DND-41 (cell line): ENCODE data around the gene SHPK.

ENCODE experiments used
- EZH2 ChIP-seq: IDR thresholded peaks from 3 replicates; pipeline ENCODE4 v1.6.1; 2012; ENCODE audit warnings: borderline replicate concordance, low read depth, mild to moderate bottlenecking, moderate library complexity, low read length, inconsistent platforms; ENCODE audit not compliant: severe bottlenecking
- TF ChIP-seq, protein P1 (sequence below): IDR thresholded peaks from 2 replicates; pipeline ENCODE4 v1.5.1; 2012; ENCODE audit warnings: borderline replicate concordance, low read length, moderate library complexity, mild to moderate bottlenecking; ENCODE audit not compliant: poor library complexity, severe bottlenecking; ENCODE audit errors: extremely low read depth

DNA sequence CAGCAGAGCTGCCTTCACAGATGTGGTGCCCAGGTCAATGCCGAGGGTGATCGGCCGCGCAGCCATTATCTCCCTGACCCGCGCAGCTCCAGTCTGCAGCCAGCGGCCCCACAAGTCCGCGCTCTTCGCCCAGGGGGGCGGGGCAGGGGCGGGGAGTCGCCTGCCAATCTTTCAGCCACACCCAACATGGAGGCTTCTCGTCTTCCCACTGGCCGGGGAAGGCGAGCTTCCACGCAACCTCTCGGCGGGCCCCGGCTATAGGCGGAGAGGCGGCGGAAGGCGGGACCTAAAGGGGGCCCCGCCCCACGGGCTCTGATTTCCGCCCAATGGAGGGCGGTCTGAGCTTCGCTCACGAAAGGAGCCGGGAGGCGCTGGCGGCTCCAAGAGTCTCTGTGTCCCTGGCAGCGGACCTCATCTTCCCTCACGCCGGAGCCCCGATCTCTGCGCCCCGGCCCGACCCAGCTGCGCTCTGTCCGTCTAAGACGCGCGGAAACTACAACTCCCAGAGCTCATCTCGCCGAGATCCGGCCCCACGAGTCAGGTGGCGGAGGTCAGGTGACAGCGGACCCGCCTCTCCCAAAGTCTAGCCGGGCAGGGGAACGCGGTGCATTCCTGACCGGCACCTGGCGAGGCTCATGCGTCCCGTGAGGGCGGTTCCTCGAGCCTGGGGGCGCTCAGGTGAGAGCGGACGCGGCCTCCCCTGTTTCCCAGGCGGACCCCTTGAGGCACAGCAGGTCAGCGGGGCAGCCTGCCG lies at the start of gene SHPK, which contains the start of gene CTNS:
- TF ChIP-seq, protein P1, sequence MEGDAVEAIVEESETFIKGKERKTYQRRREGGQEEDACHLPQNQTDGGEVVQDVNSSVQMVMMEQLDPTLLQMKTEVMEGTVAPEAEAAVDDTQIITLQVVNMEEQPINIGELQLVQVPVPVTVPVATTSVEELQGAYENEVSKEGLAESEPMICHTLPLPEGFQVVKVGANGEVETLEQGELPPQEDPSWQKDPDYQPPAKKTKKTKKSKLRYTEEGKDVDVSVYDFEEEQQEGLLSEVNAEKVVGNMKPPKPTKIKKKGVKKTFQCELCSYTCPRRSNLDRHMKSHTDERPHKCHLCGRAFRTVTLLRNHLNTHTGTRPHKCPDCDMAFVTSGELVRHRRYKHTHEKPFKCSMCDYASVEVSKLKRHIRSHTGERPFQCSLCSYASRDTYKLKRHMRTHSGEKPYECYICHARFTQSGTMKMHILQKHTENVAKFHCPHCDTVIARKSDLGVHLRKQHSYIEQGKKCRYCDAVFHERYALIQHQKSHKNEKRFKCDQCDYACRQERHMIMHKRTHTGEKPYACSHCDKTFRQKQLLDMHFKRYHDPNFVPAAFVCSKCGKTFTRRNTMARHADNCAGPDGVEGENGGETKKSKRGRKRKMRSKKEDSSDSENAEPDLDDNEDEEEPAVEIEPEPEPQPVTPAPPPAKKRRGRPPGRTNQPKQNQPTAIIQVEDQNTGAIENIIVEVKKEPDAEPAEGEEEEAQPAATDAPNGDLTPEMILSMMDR, result no peak
- TF ChIP-seq EZH2, result no peak
